ENCODE data around the gene METTL8. TPM values are rescaled to one million over a fixed set of nuclear protein-coding genes. Genes with fewer than 3 reads are reported as not detected.

Gene METTL8
- polyA plus RNA-seq, 3 donors, result 3.3 to 9.8 (median 6.9) TPM

- Histone ChIP-seq H3K4me2 (replicated peaks; ENCODE audit: extremely low read depth, low read length, poor library complexity, severe bottlenecking) (no peak overlapping the region), H3K79me2 (ENCODE audit: insufficient read depth, low read length) (no peaks in the 10 kb centered on the region), H3K36me3 (replicated peaks in 1 of 2; ENCODE audit: control insufficient read depth in 1 of 2, insufficient read depth in 2 of 2, low read length in 2 of 2) (no peaks in the 10 kb centered on the region), H3K27ac (ENCODE audit: low read depth in 1 of 2, low read length in 2 of 2) (no peak overlapping the region), H3K27me3 (ENCODE audit: control insufficient read depth in 2 of 2, insufficient read depth in 2 of 2, low read length in 2 of 2) (no peaks in the 10 kb centered on the region), H3K4me1 (ENCODE audit: control insufficient read depth in 1 of 2, insufficient read depth in 2 of 2, low read length in 2 of 2) (no peaks in the 10 kb centered on the region), H3K9ac (ENCODE audit: insufficient read depth, low read length, poor library complexity, severe bottlenecking) (no peak overlapping the region), H2AFZ (ENCODE audit: insufficient read depth, low read depth, low read length, poor library complexity, severe bottlenecking) (no peak overlapping the region), H4K20me1 (ENCODE audit: insufficient read depth, low read length) (no peaks in the 10 kb centered on the region), H3K9me3 (replicated peaks in 1 of 2; ENCODE audit: control insufficient read depth in 1 of 2, insufficient read depth in 1 of 2, low read length in 2 of 2) (no peaks in the 10 kb centered on the region), H3K4me3 (replicated peaks in 1 of 3; ENCODE audit: low read depth in 2 of 3, low read length in 3 of 3) (no peak overlapping the region)
- H3K36me3 Mint-ChIP-seq, result no peaks in the 10 kb centered on the region
- H3K4me1 Mint-ChIP-seq, result no peaks in the 10 kb centered on the region
- WGBS (ENCODE audit: insufficient coverage), result no CpG with 5 or more reads among the region's 2 CpGs
- no peak for TF ChIP-seq CTCF (IDR thresholded peaks at IDR 0.05)
- no peak for DNase-seq
- no peak overlapping the region for H3K4me3 Mint-ChIP-seq
- intact Hi-C loops (cut with micrococcal nuclease), result no loop called here
- peak overlapping the region in 1 of 7 donors; percentile 47 for H3K27ac Mint-ChIP-seq
- peaks cover 0 to 1% (median 0%) of the 10 kb centered on the region in 3 donors for H3K27me3 Mint-ChIP-seq (ENCODE audit: low read depth in 3 of 3)
- peaks cover 0 to 4% (median 0%) of the 10 kb centered on the region in 7 donors for H3K9me3 Mint-ChIP-seq
Observed at GRCh38 chr2:171274757-171275156, 159.0 kb downstream of the METTL8 start.

- no peak overlapping the region for H3K4me3 ChIP-seq (replicated peaks in 1 of 3; ENCODE audit: low read depth in 2 of 3, low read length in 3 of 3)
- H2AFZ ChIP-seq (ENCODE audit: insufficient read depth, low read depth, low read length, poor library complexity, severe bottlenecking), result no peak overlapping the region
- no peak overlapping the region for H3K27ac ChIP-seq (ENCODE audit: low read depth in 1 of 2, low read length in 2 of 2)
- no peak overlapping the region for H3K27ac Mint-ChIP-seq
- no CpG with 5 or more reads among the region's 1 CpG for WGBS (ENCODE audit: insufficient coverage)
- H3K79me2 ChIP-seq (ENCODE audit: insufficient read depth, low read length), result no peaks in the 10 kb centered on the region
- H3K4me3 Mint-ChIP-seq, result no peak overlapping the region
- no peaks in the 10 kb centered on the region for H3K36me3 ChIP-seq (replicated peaks in 1 of 2; ENCODE audit: control insufficient read depth in 1 of 2, insufficient read depth in 2 of 2, low read length in 2 of 2)
- DNase-seq, result peak in 1 of 3 donors; percentile 6
- intact Hi-C loops (cut with micrococcal nuclease), result no loop called here
- H3K9me3 ChIP-seq (replicated peaks in 1 of 2; ENCODE audit: control insufficient read depth in 1 of 2, insufficient read depth in 1 of 2, low read length in 2 of 2), result no peaks in the 10 kb centered on the region
- H3K4me1 Mint-ChIP-seq, result no peaks in the 10 kb centered on the region
- no peaks in the 10 kb centered on the region for H3K27me3 ChIP-seq (ENCODE audit: control insufficient read depth in 2 of 2, insufficient read depth in 2 of 2, low read length in 2 of 2)
- no peaks in the 10 kb centered on the region for H4K20me1 ChIP-seq (ENCODE audit: insufficient read depth, low read length)
- TF ChIP-seq CTCF (IDR thresholded peaks at IDR 0.05), result no peak
- no peaks in the 10 kb centered on the region for H3K4me1 ChIP-seq (ENCODE audit: control insufficient read depth in 1 of 2, insufficient read depth in 2 of 2, low read length in 2 of 2)
- no peaks in the 10 kb centered on the region for H3K36me3 Mint-ChIP-seq
- H3K27me3 Mint-ChIP-seq (ENCODE audit: low read depth in 3 of 3), result no peaks in the 10 kb centered on the region
- H3K9me3 Mint-ChIP-seq, result peaks cover 0 to 2% (median 0%) of the 10 kb centered on the region in 7 donors
- H3K9ac ChIP-seq (ENCODE audit: insufficient read depth, low read length, poor library complexity, severe bottlenecking), result no peak overlapping the region
- H3K4me2 ChIP-seq (replicated peaks; ENCODE audit: extremely low read depth, low read length, poor library complexity, severe bottlenecking), result no peak overlapping the region
Observed at GRCh38 chr2:171271971-171272436, 161.8 kb downstream of the METTL8 start.

Data from CD14-positive monocyte (primary cell).